ENCODE measurements around the gene TTK. TPM values are rescaled to one million over a fixed set of nuclear protein-coding genes. Genes with fewer than 3 reads are reported as not detected.

The TTK gene
- total and polyA plus RNA-seq, 2 experiments from 2014 or later, result 50.7 to 79.6 TPM

GRCh38 chr6:80001337-80001736, 3.1 kb upstream of the TTK start:
- ATAC-seq (no peak), DNase-seq (ENCODE audit: low spot score) (no peak)
- H3K27ac Mint-ChIP-seq, result no peak overlapping the region
- Histone ChIP-seq H3K4me3 (no peak overlapping the region), H3K27me3 (ENCODE audit: insufficient read depth) (no peaks in the 10 kb centered on the region), H3K36me3 (ENCODE audit: insufficient read depth) (no peaks in the 10 kb centered on the region), H3K27ac (ENCODE audit: low read depth) (no peak overlapping the region), H3K9me2 (ENCODE audit: insufficient read depth) (no peaks in the 10 kb centered on the region), H3F3A (replicated peaks; ENCODE audit: low read depth) (no peaks in the 10 kb centered on the region), H2AFZ (no peak overlapping the region), H3K4me2 (no peak overlapping the region), H3K4me1 (ENCODE audit: insufficient read depth) (peaks cover 18% of the 10 kb centered on the region; the same call in 1 of the 2 replicates), H3K79me2 (replicated peaks; ENCODE audit: insufficient read depth) (peaks cover 15% of the 10 kb centered on the region), H4K20me1 (replicated peaks; ENCODE audit: insufficient read depth) (no peaks in the 10 kb centered on the region)
- no peaks in the 10 kb centered on the region for H3K27me3 Mint-ChIP-seq (ENCODE audit: insufficient read depth, low read depth, poor library complexity)
- TF ChIP-seq, protein P1, sequence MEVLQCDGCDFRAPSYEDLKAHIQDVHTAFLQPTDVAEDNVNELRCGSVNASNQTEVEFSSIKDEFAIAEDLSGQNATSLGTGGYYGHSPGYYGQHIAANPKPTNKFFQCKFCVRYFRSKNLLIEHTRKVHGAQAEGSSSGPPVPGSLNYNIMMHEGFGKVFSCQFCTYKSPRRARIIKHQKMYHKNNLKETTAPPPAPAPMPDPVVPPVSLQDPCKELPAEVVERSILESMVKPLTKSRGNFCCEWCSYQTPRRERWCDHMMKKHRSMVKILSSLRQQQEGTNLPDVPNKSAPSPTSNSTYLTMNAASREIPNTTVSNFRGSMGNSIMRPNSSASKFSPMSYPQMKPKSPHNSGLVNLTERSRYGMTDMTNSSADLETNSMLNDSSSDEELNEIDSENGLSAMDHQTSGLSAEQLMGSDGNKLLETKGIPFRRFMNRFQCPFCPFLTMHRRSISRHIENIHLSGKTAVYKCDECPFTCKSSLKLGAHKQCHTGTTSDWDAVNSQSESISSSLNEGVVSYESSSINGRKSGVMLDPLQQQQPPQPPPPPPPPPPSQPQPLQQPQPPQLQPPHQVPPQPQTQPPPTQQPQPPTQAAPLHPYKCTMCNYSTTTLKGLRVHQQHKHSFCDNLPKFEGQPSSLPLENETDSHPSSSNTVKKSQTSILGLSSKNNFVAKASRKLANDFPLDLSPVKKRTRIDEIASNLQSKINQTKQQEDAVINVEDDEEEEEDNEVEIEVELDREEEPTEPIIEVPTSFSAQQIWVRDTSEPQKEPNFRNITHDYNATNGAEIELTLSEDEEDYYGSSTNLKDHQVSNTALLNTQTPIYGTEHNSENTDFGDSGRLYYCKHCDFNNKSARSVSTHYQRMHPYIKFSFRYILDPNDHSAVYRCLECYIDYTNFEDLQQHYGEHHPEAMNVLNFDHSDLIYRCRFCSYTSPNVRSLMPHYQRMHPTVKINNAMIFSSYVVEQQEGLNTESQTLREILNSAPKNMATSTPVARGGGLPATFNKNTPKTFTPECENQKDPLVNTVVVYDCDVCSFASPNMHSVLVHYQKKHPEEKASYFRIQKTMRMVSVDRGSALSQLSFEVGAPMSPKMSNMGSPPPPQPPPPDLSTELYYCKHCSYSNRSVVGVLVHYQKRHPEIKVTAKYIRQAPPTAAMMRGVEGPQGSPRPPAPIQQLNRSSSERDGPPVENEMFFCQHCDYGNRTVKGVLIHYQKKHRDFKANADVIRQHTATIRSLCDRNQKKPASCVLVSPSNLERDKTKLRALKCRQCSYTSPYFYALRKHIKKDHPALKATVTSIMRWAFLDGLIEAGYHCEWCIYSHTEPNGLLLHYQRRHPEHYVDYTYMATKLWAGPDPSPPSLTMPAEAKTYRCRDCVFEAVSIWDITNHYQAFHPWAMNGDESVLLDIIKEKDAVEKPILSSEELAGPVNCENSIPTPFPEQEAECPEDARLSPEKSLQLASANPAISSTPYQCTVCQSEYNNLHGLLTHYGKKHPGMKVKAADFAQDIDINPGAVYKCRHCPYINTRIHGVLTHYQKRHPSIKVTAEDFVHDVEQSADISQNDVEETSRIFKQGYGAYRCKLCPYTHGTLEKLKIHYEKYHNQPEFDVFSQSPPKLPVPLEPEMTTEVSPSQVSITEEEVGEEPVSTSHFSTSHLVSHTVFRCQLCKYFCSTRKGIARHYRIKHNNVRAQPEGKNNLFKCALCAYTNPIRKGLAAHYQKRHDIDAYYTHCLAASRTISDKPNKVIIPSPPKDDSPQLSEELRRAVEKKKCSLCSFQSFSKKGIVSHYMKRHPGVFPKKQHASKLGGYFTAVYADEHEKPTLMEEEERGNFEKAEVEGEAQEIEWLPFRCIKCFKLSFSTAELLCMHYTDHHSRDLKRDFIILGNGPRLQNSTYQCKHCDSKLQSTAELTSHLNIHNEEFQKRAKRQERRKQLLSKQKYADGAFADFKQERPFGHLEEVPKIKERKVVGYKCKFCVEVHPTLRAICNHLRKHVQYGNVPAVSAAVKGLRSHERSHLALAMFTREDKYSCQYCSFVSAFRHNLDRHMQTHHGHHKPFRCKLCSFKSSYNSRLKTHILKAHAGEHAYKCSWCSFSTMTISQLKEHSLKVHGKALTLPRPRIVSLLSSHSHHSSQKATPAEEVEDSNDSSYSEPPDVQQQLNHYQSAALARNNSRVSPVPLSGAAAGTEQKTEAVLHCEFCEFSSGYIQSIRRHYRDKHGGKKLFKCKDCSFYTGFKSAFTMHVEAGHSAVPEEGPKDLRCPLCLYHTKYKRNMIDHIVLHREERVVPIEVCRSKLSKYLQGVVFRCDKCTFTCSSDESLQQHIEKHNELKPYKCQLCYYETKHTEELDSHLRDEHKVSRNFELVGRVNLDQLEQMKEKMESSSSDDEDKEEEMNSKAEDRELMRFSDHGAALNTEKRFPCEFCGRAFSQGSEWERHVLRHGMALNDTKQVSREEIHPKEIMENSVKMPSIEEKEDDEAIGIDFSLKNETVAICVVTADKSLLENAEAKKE (CRISPR knock-in tag; IDR thresholded peaks at IDR 0.05), result no peak
- TF ChIP-seq NANOG (IDR thresholded peaks at IDR 0.05; ENCODE audit: borderline replicate concordance) (no peak), EZH2phosphoT487 (IDR thresholded peaks at IDR 0.05; ENCODE audit: unreplicated experiment) (no peak), REST (IDR thresholded peaks at IDR 0.05; ENCODE audit: unreplicated experiment) (no peak), STAT1 (IDR thresholded peaks at IDR 0.05; ENCODE audit: unreplicated experiment) (no peak), ZNF114 (CRISPR knock-in tag; IDR thresholded peaks at IDR 0.05) (no peak), ZNF331 (CRISPR knock-in tag; IDR thresholded peaks at IDR 0.05; ENCODE audit: low read depth) (no peak), JUNB (IDR thresholded peaks at IDR 0.05; ENCODE audit: unreplicated experiment) (no peak), POLR2AphosphoS5 (IDR thresholded peaks at IDR 0.05; ENCODE audit: low read depth) (no peak), EZH2 (IDR thresholded peaks at IDR 0.05; ENCODE audit: low read depth, unreplicated experiment) (no peak), CREB1 (CRISPR knock-in tag; IDR thresholded peaks at IDR 0.05; ENCODE audit: low read depth) (no peak)
- TF ChIP-seq, protein P2, sequence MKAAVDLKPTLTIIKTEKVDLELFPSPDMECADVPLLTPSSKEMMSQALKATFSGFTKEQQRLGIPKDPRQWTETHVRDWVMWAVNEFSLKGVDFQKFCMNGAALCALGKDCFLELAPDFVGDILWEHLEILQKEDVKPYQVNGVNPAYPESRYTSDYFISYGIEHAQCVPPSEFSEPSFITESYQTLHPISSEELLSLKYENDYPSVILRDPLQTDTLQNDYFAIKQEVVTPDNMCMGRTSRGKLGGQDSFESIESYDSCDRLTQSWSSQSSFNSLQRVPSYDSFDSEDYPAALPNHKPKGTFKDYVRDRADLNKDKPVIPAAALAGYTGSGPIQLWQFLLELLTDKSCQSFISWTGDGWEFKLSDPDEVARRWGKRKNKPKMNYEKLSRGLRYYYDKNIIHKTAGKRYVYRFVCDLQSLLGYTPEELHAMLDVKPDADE (IDR thresholded peaks at IDR 0.05), result no peak
- TF ChIP-seq, protein P3, sequence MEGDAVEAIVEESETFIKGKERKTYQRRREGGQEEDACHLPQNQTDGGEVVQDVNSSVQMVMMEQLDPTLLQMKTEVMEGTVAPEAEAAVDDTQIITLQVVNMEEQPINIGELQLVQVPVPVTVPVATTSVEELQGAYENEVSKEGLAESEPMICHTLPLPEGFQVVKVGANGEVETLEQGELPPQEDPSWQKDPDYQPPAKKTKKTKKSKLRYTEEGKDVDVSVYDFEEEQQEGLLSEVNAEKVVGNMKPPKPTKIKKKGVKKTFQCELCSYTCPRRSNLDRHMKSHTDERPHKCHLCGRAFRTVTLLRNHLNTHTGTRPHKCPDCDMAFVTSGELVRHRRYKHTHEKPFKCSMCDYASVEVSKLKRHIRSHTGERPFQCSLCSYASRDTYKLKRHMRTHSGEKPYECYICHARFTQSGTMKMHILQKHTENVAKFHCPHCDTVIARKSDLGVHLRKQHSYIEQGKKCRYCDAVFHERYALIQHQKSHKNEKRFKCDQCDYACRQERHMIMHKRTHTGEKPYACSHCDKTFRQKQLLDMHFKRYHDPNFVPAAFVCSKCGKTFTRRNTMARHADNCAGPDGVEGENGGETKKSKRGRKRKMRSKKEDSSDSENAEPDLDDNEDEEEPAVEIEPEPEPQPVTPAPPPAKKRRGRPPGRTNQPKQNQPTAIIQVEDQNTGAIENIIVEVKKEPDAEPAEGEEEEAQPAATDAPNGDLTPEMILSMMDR (conservative IDR thresholded peaks at IDR 0.05; ENCODE audit: low read depth in 2 of 2), result no peak
- H3K4me3 Mint-ChIP-seq, result no peak overlapping the region
- peaks cover 19% of the 10 kb centered on the region for H3K4me1 Mint-ChIP-seq
- peaks cover 5% of the 10 kb centered on the region; the same call in 2 of the 3 replicates for H3K36me3 Mint-ChIP-seq (ENCODE audit: low read depth)
- H3K9me3 Mint-ChIP-seq, result peaks cover 7% of the 10 kb centered on the region
